GM23248 (cell line): Measurements from ENCODE around the gene SVOPL. TPM values are rescaled to one million over a fixed set of nuclear protein-coding genes. Genes with fewer than 3 reads are reported as not detected.

ENCODE experiments used
- DNase-seq: peaks from one replicate; pipeline ENCODE4 v3.0.0-alpha.2; 2015
- H2AFZ ChIP-seq: fragments of 200-600 bp; sonication (generic); 2 replicates; pipeline ENCODE4 v1.6.1; 2016; ENCODE audit warnings: antibody characterized with exemption
- H3F3A ChIP-seq: fragments of 200-600 bp; sonication (generic); 2 replicates; pipeline ENCODE4 v1.6.1; 2016; ENCODE audit warnings: mild to moderate bottlenecking, antibody characterized with exemption, mixed run types; ENCODE audit not compliant: insufficient read depth
- H3K27ac ChIP-seq: fragments of 200-600 bp; sonication (generic); 2 replicates; pipeline ENCODE4 v1.5.1; 2016; ENCODE audit warnings: mild to moderate bottlenecking
- H3K27me3 ChIP-seq: fragments of 200-600 bp; sonication (generic); replicated peaks from 2 replicates; pipeline ENCODE4 v1.6.1; 2016; ENCODE audit warnings: mild to moderate bottlenecking; ENCODE audit not compliant: insufficient read depth
- H3K36me3 ChIP-seq: fragments of 200-600 bp; sonication (generic); 2 replicates; pipeline ENCODE4 v1.6.1; 2016; ENCODE audit warnings: low read depth, mild to moderate bottlenecking
- H3K4me1 ChIP-seq: fragments of 200-600 bp; sonication (generic); 2 replicates; pipeline ENCODE4 v1.6.1; 2016; ENCODE audit warnings: mild to moderate bottlenecking; ENCODE audit not compliant: insufficient read depth
- H3K4me2 ChIP-seq: fragments of 200-600 bp; sonication (generic); one replicate; pipeline ENCODE4 v1.6.1; 2016; ENCODE audit warnings: mild to moderate bottlenecking; ENCODE audit not compliant: unreplicated experiment
- H3K4me3 ChIP-seq: fragments of 200-600 bp; sonication (generic); 2 replicates; pipeline ENCODE4 v1.5.1; 2016; ENCODE audit warnings: mild to moderate bottlenecking
- H3K79me2 ChIP-seq: fragments of 200-600 bp; sonication (generic); 2 replicates; pipeline ENCODE4 v1.6.1; 2016; ENCODE audit warnings: mild to moderate bottlenecking; ENCODE audit not compliant: insufficient read depth
- H3K9ac ChIP-seq: fragments of 200-600 bp; sonication (generic); 2 replicates; pipeline ENCODE4 v1.6.1; 2016; ENCODE audit warnings: mild to moderate bottlenecking
- H3K9me2 ChIP-seq: fragments of 200-600 bp; sonication (generic); 2 replicates; pipeline ENCODE4 v1.6.1; 2016; ENCODE audit warnings: mixed run types, mild to moderate bottlenecking, moderate library complexity; ENCODE audit not compliant: insufficient read depth
- H3K9me3 ChIP-seq: fragments of 200-600 bp; sonication (generic); one replicate; pipeline ENCODE4 v1.6.1; 2017; ENCODE audit warnings: low read depth
- H4K20me1 ChIP-seq: fragments of 200-600 bp; sonication (generic); 2 replicates; pipeline ENCODE4 v1.6.0; 2016; ENCODE audit not compliant: insufficient read depth
- EZH2 ChIP-seq: fragments of 200-600 bp; sonication (generic); IDR thresholded peaks from 2 replicates; pipeline ENCODE4 v1.6.1; 2018; ENCODE audit warnings: antibody characterized with exemption, mild to moderate bottlenecking; ENCODE audit not compliant: insufficient read depth, poor library complexity, severe bottlenecking
- EZH2phosphoT487 ChIP-seq: fragments of 200-600 bp; sonication (generic); IDR thresholded peaks from 2 replicates; pipeline ENCODE4 v1.6.1; 2018; ENCODE audit warnings: antibody characterized with exemption, moderate library complexity, mild to moderate bottlenecking, low read depth; ENCODE audit not compliant: insufficient read depth
- WGBS, 2 experiments: methylation state at CpG; one replicate each; pipeline ENCODE4 v1.1.6; 2015 to 2017; ENCODE audit warnings: low lambda C conversion rate in 2 of 2, low coverage in 1 of 2; ENCODE audit errors: missing lambda C conversion rate in 2 of 2; 5-methylcytosine and 5-hydroxymethylcytosine counted together
- in situ Hi-C: fragments of 300-500 bp; cut with MboI; formaldehyde crosslinking; loops from 2 replicates; pipeline ENCODE4 v1.15.0; 2020
- polyA plus RNA-seq: library from polyadenylated mRNA; unstranded; fragments of >200 nt; fragmentation: Nextera tagmentation; extraction: Ambion mirVana; gene quantifications from 2 replicates; pipeline ENCODE4 v1.2.1, GENCODE V29; 2016
- small RNA-seq: library from RNA; depleted of rRNA; stranded (forward); fragments of <200 nt; gene quantifications from one replicate; pipeline ENCODE3, GENCODE V24; 2014; ENCODE audit warnings: low read depth, low replicate concordance
- total RNA-seq: library from RNA; depleted of rRNA; stranded (reverse); fragments of >200 nt; shearing (Covaris generic); gene quantifications from 2 replicates; pipeline ENCODE4 v1.2.3, GENCODE V29; 2014; rRNA removed

Gene SVOPL
- total and polyA plus RNA-seq, 2 experiments from 2014 or later, result not detected

GRCh38 chr7:138546829-138547228, 154.3 kb downstream of the SVOPL start:
- Histone ChIP-seq H3K9ac (no peak overlapping the region), H3K27ac (no peak overlapping the region), H3K36me3 (peaks cover 5% of the 10 kb centered on the region; the same call in 1 of the 2 replicates), H3K27me3 (no peaks in the 10 kb centered on the region), H3K9me2 (no peaks in the 10 kb centered on the region), H3K4me2 (no peak overlapping the region), H2AFZ (no peak overlapping the region), H3K4me1 (no peaks in the 10 kb centered on the region), H3K79me2 (no peaks in the 10 kb centered on the region), H4K20me1 (no peaks in the 10 kb centered on the region), H3F3A (no peaks in the 10 kb centered on the region), H3K9me3 (no peaks in the 10 kb centered on the region), H3K4me3 (no peak overlapping the region)
- no peak for DNase-seq
- WGBS, 2 experiments, result 96 to 99% methylated on average over 2 of the region's 2 CpGs
- TF ChIP-seq EZH2 (no peak), EZH2phosphoT487 (no peak)
- in situ Hi-C loops, result no loop called here

GRCh38 chr7:138546064-138546619, 155.0 kb downstream of the SVOPL start:
- Histone ChIP-seq H3K27me3 (no peaks in the 10 kb centered on the region), H3K4me1 (no peaks in the 10 kb centered on the region), H3F3A (no peaks in the 10 kb centered on the region), H3K27ac (no peak overlapping the region), H3K9ac (no peak overlapping the region), H3K79me2 (no peaks in the 10 kb centered on the region), H3K9me3 (no peaks in the 10 kb centered on the region), H4K20me1 (no peaks in the 10 kb centered on the region), H3K36me3 (no peaks in the 10 kb centered on the region; the same call in 1 of the 2 replicates), H3K9me2 (no peaks in the 10 kb centered on the region), H2AFZ (no peak overlapping the region), H3K4me2 (no peak overlapping the region), H3K4me3 (no peak overlapping the region)
- in situ Hi-C loops, result no loop called here
- 96 to 98% methylated on average over 5 of the region's 5 CpGs for WGBS, 2 experiments
- TF ChIP-seq EZH2phosphoT487 (no peak), EZH2 (no peak)
- no peak for DNase-seq

GRCh38 chr7:138545123-138545522, 156.0 kb downstream of the SVOPL start:
- 80 to 83% methylated on average over 6 of the region's 6 CpGs for WGBS, 2 experiments
- no peak overlapping the region for H3K4me2 ChIP-seq
- H3K9ac ChIP-seq, result no peak overlapping the region
- DNase-seq, result no peak
- H3K79me2 ChIP-seq, result no peaks in the 10 kb centered on the region
- H3K36me3 ChIP-seq, result no peaks in the 10 kb centered on the region; the same call in 1 of the 2 replicates
- TF ChIP-seq EZH2, result no peak
- TF ChIP-seq EZH2phosphoT487, result no peak
- in situ Hi-C loops, result no loop called here
- no peak overlapping the region for H2AFZ ChIP-seq
- H3K4me1 ChIP-seq, result no peaks in the 10 kb centered on the region
- no peaks in the 10 kb centered on the region for H3K9me3 ChIP-seq
- H3K27ac ChIP-seq, result no peak overlapping the region
- no peaks in the 10 kb centered on the region for H4K20me1 ChIP-seq
- H3K9me2 ChIP-seq, result no peaks in the 10 kb centered on the region
- no peaks in the 10 kb centered on the region for H3K27me3 ChIP-seq
- no peaks in the 10 kb centered on the region for H3F3A ChIP-seq
- no peak overlapping the region for H3K4me3 ChIP-seq

Small RNA genes lying within 50 kb of the gene (small RNA-seq; reads per million reads assigned to genes)
- not detected for gene RF00561

Other genes with a start within 250 kb of the SVOPL start
- 6.4 and 7.5 TPM in 2 replicates for gene TRIM24, start 241.1 kb downstream of the SVOPL start, total RNA-seq
- 3.4 and 3.8 TPM in 2 replicates for gene TRIM24, start 241.1 kb downstream of the SVOPL start, polyA plus RNA-seq
- not detected in 2 replicates for gene TMEM213, start 96.6 kb upstream of the SVOPL start, total RNA-seq
- gene TMEM213, start 96.6 kb upstream of the SVOPL start, polyA plus RNA-seq, result not detected in 2 replicates
- 0.43 and 1.4 TPM in 2 replicates for gene ATP6V0A4, start 96.8 kb upstream of the SVOPL start, total RNA-seq
- 0.35 and 0.43 TPM in 2 replicates for gene ATP6V0A4, start 96.8 kb upstream of the SVOPL start, polyA plus RNA-seq